Panc1 (cell line): Measurements from ENCODE around the gene CLBA1. TPM values are rescaled to one million over a fixed set of nuclear protein-coding genes. Genes with fewer than 3 reads are reported as not detected.

Experiments
- ATAC-seq: fragments of 200-7000 bp; cut with Tn5 transposase; 2 replicates; pipeline ENCODE4 v1.9.1; 2020; ENCODE audit warnings: mild to moderate bottlenecking, moderate library complexity
- BruUV-seq: library from RNA; stranded (reverse); fragments of 400-500 nt; replicated peaks from 2 replicates; lab custom pipeline; 2021; lab: Mats Ljungman, UMichigan
- CTCF ChIA-PET: fragments of 300-600 bp; sonication (Branson Sonifier 250); formaldehyde crosslinking; loops from one replicate; lab custom pipeline; 2022; ENCODE audit warnings: antibody characterized with exemption; lab: Charles Lee
- POLR2A ChIA-PET: fragments of 300-600 bp; sonication (Branson Sonifier 250); formaldehyde crosslinking; loops from one replicate; lab custom pipeline; 2022; ENCODE audit warnings: antibody characterized with exemption; lab: Charles Lee
- DNase-seq: peaks from one replicate; pipeline ENCODE4 v3.0.0-alpha.2; 2010; ENCODE audit warnings: low read depth, low spot score
- H3K27ac ChIP-seq: 2 replicates; pipeline ENCODE4 v1.5.1; 2011; ENCODE audit warnings: mild to moderate bottlenecking, low read length, inconsistent platforms
- H3K27me3 ChIP-seq: fragments of 200-500 bp; sonication (Bioruptor generic); 2 replicates; pipeline ENCODE4 v1.6.0; 2014; ENCODE audit warnings: low read length, inconsistent platforms; ENCODE audit not compliant: control insufficient read depth, insufficient read depth
- H3K36me3 ChIP-seq: fragments of 200-500 bp; sonication (Bioruptor generic); 2 replicates; pipeline ENCODE4 v1.5.1; 2014; ENCODE audit warnings: inconsistent platforms, mild to moderate bottlenecking, low read length, moderate library complexity; ENCODE audit not compliant: control insufficient read depth, insufficient read depth
- H3K4me1 ChIP-seq: 2 replicates; pipeline ENCODE4 v1.5.1; 2011; ENCODE audit warnings: inconsistent platforms, mild to moderate bottlenecking, low read length, moderate library complexity; ENCODE audit not compliant: control insufficient read depth, insufficient read depth
- H3K4me3 ChIP-seq, 2 experiments: 2 replicates each; pipeline ENCODE4 v1.5.1; 2011 to 2012; ENCODE audit warnings: low read depth in 2 of 2, low read length in 2 of 2, mild to moderate bottlenecking in 2 of 2, inconsistent platforms in 1 of 2, moderate library complexity in 1 of 2
- H3K9me3 ChIP-seq: fragments of 200-500 bp; sonication (Bioruptor generic); 2 replicates; pipeline ENCODE4 v1.5.1; 2014; ENCODE audit warnings: low read depth, mild to moderate bottlenecking, inconsistent platforms, low read length, moderate library complexity; ENCODE audit not compliant: control insufficient read depth, insufficient read depth
- POLR2AphosphoS5 ChIP-seq: IDR thresholded peaks from 2 replicates; pipeline ENCODE4 v1.6.1; 2012; ENCODE audit warnings: mild to moderate bottlenecking, low read depth, low read length, moderate library complexity
- SIN3A ChIP-seq: IDR thresholded peaks from 2 replicates; pipeline ENCODE4 v1.6.1; 2012; ENCODE audit warnings: low read depth, mild to moderate bottlenecking, low read length, moderate library complexity, borderline replicate concordance; ENCODE audit not compliant: insufficient read depth
- TCF7L2 ChIP-seq: IDR thresholded peaks from 2 replicates; pipeline ENCODE4 v1.6.1; 2011; ENCODE audit warnings: mild to moderate bottlenecking, low read depth, low read length, inconsistent platforms
- in situ Hi-C: cut with HindIII; loops from 2 replicates; pipeline ENCODE4 v1.10.0; 2016; ENCODE audit warnings: low sequenced_read_pairs, low pct_unique_long_range_greater_than_20kb
- intact Hi-C: fragments of 100-400 bp; cut with micrococcal nuclease; formaldehyde crosslinking; loops from one replicate; pipeline ENCODE4 v1.10.0; 2022; ENCODE audit not compliant: unreplicated experiment
- total RNA-seq: library from RNA; stranded (reverse); gene quantifications from one replicate; pipeline ENCODE4 v1.2.1, GENCODE V29; 2021; ENCODE audit not compliant: unreplicated experiment
- TF ChIP-seq, protein P1 (sequence below), 2 experiments: IDR thresholded peaks; 2 replicates each; pipeline ENCODE4 v1.6.1; 2011 to 2012; ENCODE audit warnings: low read depth in 2 of 2, control low read depth in 1 of 2, low read length in 1 of 2, mild to moderate bottlenecking in 1 of 2, moderate library complexity in 1 of 2; ENCODE audit not compliant: insufficient read depth in 1 of 2

Gene CLBA1
- total RNA-seq, 1 experiment from 2014 or later, result 13.8 TPM

DNA sequence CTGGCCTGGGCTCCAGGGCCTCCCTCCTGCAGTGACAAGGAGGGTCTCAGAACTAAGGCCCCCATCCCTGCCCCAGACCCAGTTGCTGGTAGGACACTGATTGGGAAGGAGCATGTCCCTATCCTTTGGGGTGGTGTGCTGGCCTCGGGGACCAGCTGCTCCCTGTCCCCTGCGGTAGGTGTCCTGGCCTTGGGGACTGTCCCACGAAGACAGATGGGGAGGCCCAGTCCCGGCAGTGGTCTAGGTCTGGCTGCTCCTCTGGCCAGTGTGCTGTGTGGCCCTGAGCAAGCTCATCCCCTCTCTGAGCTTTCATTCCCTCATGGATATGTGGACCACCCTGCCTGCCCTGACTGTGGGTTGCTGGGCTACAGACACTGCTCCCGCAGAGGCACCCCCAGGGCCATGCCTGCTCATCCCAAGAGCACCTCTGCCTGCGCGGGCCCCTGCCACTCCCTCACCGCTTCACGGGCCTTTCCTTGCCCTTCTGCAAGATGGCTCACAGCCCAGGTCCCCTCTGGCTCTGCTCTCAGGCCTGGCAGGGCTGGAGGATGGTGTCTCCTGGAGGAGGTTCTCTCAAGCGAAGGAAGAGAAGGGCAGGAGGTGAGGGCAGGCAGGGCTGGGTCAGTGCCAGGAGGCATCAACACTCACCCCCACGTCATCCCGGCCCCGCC, 19.9 kb upstream of the CLBA1 start:
- Histone ChIP-seq H3K4me3 (no peak overlapping the region), H3K27me3 (no peaks in the 10 kb centered on the region), H3K36me3 (no peaks in the 10 kb centered on the region), H3K4me1 (peaks cover 25% of the 10 kb centered on the region), H3K9me3 (no peaks in the 10 kb centered on the region), H3K27ac (no peak overlapping the region)
- no peak for ATAC-seq
- in situ Hi-C loops (no loop called here), intact Hi-C loops (loop anchor here (5.0 kb wide), 1 partner anchor 68 kb away; no protein-coding TSS in a partner anchor)
- ChIA-PET CTCF (no interaction called here), POLR2A (no interaction called here)
- BruUV-seq, result no TSS peak
- DNase-seq, result no peak
- TF ChIP-seq TCF7L2 (no peak), POLR2AphosphoS5 (peak; percentile 13; the same call in 1 of the 2 replicates)

DNA sequence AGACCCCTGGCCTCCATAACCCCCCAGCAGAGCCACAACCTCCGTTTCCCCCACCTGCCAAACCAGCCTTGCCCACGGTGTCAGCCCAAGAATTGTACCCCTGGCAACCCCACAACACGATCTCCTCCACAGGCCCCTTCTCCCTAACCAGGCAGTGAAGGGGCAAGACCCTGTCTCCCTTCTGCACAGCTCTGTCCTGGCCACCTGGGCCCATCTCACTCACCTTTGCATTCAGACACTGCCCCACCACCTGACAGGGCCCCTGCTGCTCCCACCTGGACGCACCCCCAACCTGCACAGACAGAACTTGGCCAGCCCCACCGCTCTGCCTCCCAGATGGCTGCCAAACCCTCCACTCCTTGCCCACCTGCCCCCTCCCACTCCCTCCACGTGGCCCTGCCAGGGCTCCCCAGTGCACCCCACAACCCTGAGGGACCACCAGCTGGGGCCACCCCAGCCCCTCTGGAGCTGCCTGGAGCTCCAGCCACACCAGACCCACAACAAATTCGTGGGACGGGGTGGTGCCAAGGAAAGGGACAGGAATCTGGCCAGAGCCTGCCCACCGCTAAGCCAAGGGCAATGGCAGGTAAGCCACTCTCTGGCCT, 19.2 kb upstream of the CLBA1 start:
- Histone ChIP-seq H3K9me3 (no peaks in the 10 kb centered on the region), H3K4me1 (peaks cover 32% of the 10 kb centered on the region), H3K27ac (peak overlapping the region; percentile 93), H3K27me3 (no peaks in the 10 kb centered on the region), H3K4me3 (no peak overlapping the region), H3K36me3 (no peaks in the 10 kb centered on the region)
- no TSS peak for BruUV-seq
- in situ Hi-C loops (no loop called here), intact Hi-C loops (loop anchor here (5.0 kb wide), 1 partner anchor 69 kb away; no protein-coding TSS in a partner anchor)
- 0 out of 2 replicates have a peak, but pooled peaks have one; percentile 11 for TF ChIP-seq POLR2AphosphoS5
- TF ChIP-seq, protein P1, sequence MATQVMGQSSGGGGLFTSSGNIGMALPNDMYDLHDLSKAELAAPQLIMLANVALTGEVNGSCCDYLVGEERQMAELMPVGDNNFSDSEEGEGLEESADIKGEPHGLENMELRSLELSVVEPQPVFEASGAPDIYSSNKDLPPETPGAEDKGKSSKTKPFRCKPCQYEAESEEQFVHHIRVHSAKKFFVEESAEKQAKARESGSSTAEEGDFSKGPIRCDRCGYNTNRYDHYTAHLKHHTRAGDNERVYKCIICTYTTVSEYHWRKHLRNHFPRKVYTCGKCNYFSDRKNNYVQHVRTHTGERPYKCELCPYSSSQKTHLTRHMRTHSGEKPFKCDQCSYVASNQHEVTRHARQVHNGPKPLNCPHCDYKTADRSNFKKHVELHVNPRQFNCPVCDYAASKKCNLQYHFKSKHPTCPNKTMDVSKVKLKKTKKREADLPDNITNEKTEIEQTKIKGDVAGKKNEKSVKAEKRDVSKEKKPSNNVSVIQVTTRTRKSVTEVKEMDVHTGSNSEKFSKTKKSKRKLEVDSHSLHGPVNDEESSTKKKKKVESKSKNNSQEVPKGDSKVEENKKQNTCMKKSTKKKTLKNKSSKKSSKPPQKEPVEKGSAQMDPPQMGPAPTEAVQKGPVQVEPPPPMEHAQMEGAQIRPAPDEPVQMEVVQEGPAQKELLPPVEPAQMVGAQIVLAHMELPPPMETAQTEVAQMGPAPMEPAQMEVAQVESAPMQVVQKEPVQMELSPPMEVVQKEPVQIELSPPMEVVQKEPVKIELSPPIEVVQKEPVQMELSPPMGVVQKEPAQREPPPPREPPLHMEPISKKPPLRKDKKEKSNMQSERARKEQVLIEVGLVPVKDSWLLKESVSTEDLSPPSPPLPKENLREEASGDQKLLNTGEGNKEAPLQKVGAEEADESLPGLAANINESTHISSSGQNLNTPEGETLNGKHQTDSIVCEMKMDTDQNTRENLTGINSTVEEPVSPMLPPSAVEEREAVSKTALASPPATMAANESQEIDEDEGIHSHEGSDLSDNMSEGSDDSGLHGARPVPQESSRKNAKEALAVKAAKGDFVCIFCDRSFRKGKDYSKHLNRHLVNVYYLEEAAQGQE (IDR thresholded peaks at IDR 0.05; ENCODE audit: insufficient read depth in 1 of 2, low read depth in 2 of 2, low read length in 1 of 2), result no peak
- TF ChIP-seq SIN3A, result no peak
- TF ChIP-seq TCF7L2, result no peak
- CTCF ChIA-PET, result no interaction called here
- POLR2A ChIA-PET, result no interaction called here
- ATAC-seq (no peak), DNase-seq (no peak)

DNA sequence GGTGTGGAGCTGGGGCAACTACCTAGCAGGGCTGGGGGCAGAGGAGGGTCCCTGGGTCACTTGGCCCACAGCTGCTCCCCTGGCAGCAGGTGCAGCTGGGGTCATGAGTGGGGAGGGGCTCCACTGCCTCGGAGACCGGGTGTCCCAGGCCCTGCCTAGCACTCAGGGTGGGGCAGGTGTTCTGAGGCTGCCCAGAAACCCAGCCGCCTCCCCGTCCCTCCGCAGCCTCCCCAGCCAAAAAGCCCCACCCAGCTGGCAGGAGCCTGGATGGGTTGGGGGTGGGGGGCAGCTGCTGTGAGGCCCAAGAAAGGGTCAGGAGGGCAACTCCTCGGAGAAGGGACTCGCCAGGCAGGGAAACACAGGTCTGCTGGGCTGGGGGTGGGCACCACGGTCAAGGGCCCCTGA, 18.6 kb upstream of the CLBA1 start:
- BruUV-seq, result no TSS peak
- Histone ChIP-seq H3K4me1 (peaks cover 38% of the 10 kb centered on the region), H3K9me3 (no peaks in the 10 kb centered on the region), H3K36me3 (no peaks in the 10 kb centered on the region), H3K4me3 (peak overlapping the region; percentile 65 to 77; a peak in 1 of 4 replicates), H3K27me3 (no peaks in the 10 kb centered on the region), H3K27ac (peak overlapping the region; percentile 93)
- ChIA-PET CTCF (no interaction called here), POLR2A (no interaction called here)
- ATAC-seq, result no peak
- intact Hi-C loops, result loop anchor here (5.0 kb wide), 1 partner anchor 70 kb away; no protein-coding TSS in a partner anchor
- in situ Hi-C loops, result no loop called here
- TF ChIP-seq POLR2AphosphoS5 (no peak), TCF7L2 (no peak)
- TF ChIP-seq, protein P1 (IDR thresholded peaks at IDR 0.05; ENCODE audit: insufficient read depth in 1 of 2, low read depth in 2 of 2, low read length in 1 of 2), result no peak
- no peak for DNase-seq
